Adipocyte (in vitro differentiated cells): Measurements from ENCODE around the gene RARB.

Experiments
- DNase-seq: peaks from one replicate; pipeline ENCODE4 v3.0.0-alpha.2; 2015; ENCODE audit warnings: low read depth
- H3K27me3 ChIP-seq: replicated peaks from 2 replicates; pipeline ENCODE4 v1.7.0; 2013; ENCODE audit warnings: mild to moderate bottlenecking, low read length, moderate library complexity; ENCODE audit not compliant: control insufficient read depth, insufficient read depth
- H3K36me3 ChIP-seq: 2 replicates; pipeline ENCODE4 v1.7.0; 2013; ENCODE audit warnings: low read length, mild to moderate bottlenecking, moderate library complexity; ENCODE audit not compliant: control insufficient read depth, insufficient read depth, severe bottlenecking
- H3K4me1 ChIP-seq: 2 replicates; pipeline ENCODE4 v1.7.0; 2013; ENCODE audit warnings: mild to moderate bottlenecking, low read length, moderate library complexity; ENCODE audit not compliant: control insufficient read depth, insufficient read depth
- H3K4me3 ChIP-seq: 2 replicates; pipeline ENCODE4 v1.7.0; 2013; ENCODE audit warnings: mild to moderate bottlenecking, low read length, moderate library complexity
- H3K9ac ChIP-seq: 2 replicates; pipeline ENCODE4 v1.7.0; 2013; ENCODE audit warnings: mild to moderate bottlenecking, low read length, moderate library complexity
- H3K9me3 ChIP-seq: 2 replicates; pipeline ENCODE4 v1.7.0; 2013; ENCODE audit warnings: mild to moderate bottlenecking, low read length, moderate library complexity; ENCODE audit not compliant: control insufficient read depth

Gene RARB

GRCh38 chr3:25536521-25537391 is 108.7 kb downstream of the RARB start:
- Histone ChIP-seq H3K4me1 (no peaks in the 10 kb centered on the region), H3K9ac (no peak overlapping the region), H3K36me3 (no peaks in the 10 kb centered on the region), H3K4me3 (no peak overlapping the region), H3K27me3 (peaks cover 12% of the 10 kb centered on the region), H3K9me3 (peaks cover 13% of the 10 kb centered on the region)
- DNase-seq: no peak

DNA sequence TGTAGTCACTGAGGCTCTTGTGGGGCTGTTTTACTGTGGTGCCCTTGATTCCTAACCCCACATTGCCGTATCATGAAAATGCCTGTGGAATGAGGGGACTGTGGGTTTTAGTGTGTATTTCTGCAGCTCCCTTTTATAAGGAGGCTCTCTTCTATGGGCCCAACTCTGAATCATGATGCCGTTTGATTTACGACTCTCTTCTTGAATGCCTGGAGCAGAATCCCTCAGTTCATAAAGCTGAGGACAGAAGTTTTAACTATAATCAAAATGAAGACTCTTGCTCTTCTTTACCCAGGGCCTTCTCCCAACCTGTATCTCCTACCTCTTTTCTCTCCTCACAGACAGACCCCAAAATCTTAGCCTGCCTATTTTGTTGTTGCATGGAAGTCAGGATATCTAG is 109.5 kb downstream of the RARB start:
- Histone ChIP-seq H3K9ac (no peak overlapping the region), H3K36me3 (no peaks in the 10 kb centered on the region), H3K4me1 (no peaks in the 10 kb centered on the region), H3K9me3 (peaks cover 8% of the 10 kb centered on the region), H3K27me3 (peaks cover 12% of the 10 kb centered on the region), H3K4me3 (no peak overlapping the region)
- DNase-seq: no peak

DNA sequence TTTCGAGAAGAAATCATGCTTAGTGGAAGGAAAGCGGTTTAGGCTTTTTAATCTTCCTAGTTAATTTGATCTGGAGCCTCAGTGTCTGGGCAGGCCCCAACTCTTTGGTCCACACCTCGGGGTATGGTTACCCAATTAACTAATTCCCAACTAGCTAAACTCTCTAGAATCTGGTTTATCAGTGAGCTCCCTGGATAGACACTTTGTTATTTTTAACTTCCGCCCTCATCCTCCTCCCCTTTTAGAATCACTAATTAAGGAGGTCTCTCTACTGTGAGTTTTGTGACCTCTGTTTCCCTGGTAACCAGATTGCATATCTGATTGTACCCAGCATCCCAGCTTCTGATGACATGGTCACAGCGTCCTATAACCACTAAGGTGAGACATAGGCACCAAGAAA is 112.2 kb downstream of the RARB start:
- Histone ChIP-seq H3K9me3 (peaks cover 3% of the 10 kb centered on the region), H3K36me3 (no peaks in the 10 kb centered on the region)

DNA sequence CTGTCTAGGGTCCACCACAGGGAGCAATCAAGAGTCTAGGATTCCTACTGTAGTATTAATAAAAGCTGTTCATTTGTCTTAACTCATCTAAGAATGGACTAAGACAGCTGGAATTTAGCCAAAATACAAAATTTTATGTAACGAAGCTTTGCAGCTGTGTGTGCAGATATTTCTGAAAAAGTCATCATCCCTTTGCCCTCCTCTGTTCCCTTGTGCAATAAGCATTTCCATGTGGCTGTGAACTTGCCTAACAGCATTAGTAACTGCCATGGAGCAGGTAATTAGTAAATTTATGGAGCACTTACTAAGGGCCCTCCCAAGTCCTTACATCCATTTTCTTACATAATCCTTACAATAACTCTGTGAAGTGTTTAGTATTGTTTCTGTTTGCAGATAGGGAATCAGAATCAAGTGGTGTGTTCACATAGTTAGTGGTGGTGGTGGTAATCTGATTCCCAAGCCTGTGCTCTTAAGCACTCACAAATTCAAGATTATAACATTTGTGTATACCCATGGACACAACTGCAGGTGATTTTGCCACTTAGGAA is 114.5 kb downstream of the RARB start:
- Histone ChIP-seq H3K4me1 (peaks cover 7% of the 10 kb centered on the region), H3K4me3 (no peak overlapping the region)

More for the DNA sequence above, 112.2 kb downstream of the RARB start:
- Histone ChIP-seq H3K9ac (no peak overlapping the region), H3K4me1 (peaks cover 7% of the 10 kb centered on the region), H3K27me3 (peaks cover 12% of the 10 kb centered on the region), H3K4me3 (no peak overlapping the region)
- no peak for DNase-seq

GRCh38 chr3:25547103-25547502 is 119.0 kb downstream of the RARB start:
- H3K9me3 ChIP-seq: no peaks in the 10 kb centered on the region
- no peaks in the 10 kb centered on the region for H3K36me3 ChIP-seq
- peaks cover 27% of the 10 kb centered on the region for H3K27me3 ChIP-seq
- peaks cover 13% of the 10 kb centered on the region for H3K4me1 ChIP-seq
- no peak for DNase-seq
- no peak overlapping the region for H3K9ac ChIP-seq
- H3K4me3 ChIP-seq: no peak overlapping the region

More for the DNA sequence above, 114.5 kb downstream of the RARB start:
- peaks cover 18% of the 10 kb centered on the region for H3K27me3 ChIP-seq
- H3K36me3 ChIP-seq: no peaks in the 10 kb centered on the region
- H3K9me3 ChIP-seq: peaks cover 3% of the 10 kb centered on the region
- H3K9ac ChIP-seq: no peak overlapping the region
- DNase-seq: peak; percentile 16

- H3K27me3 ChIP-seq: peaks cover 27% of the 10 kb centered on the region
- H3K36me3 ChIP-seq: no peaks in the 10 kb centered on the region
- H3K4me1 ChIP-seq: peaks cover 8% of the 10 kb centered on the region
- H3K4me3 ChIP-seq: no peak overlapping the region
- H3K9me3 ChIP-seq: no peaks in the 10 kb centered on the region
- no peak for DNase-seq
- H3K9ac ChIP-seq: no peak overlapping the region
Measured at GRCh38 chr3:25547943-25548674, 120.0 kb downstream of the RARB start.

- peaks cover 27% of the 10 kb centered on the region for H3K27me3 ChIP-seq
- H3K4me1 ChIP-seq: peaks cover 7% of the 10 kb centered on the region
- H3K36me3 ChIP-seq: no peaks in the 10 kb centered on the region
- H3K9ac ChIP-seq: no peak overlapping the region
- no peak for DNase-seq
- H3K4me3 ChIP-seq: no peak overlapping the region
- H3K9me3 ChIP-seq: no peaks in the 10 kb centered on the region
Measured at GRCh38 chr3:25548836-25549235, 120.8 kb downstream of the RARB start.

- Histone ChIP-seq H3K36me3 (no peaks in the 10 kb centered on the region), H3K9ac (no peak overlapping the region), H3K9me3 (no peaks in the 10 kb centered on the region), H3K27me3 (peaks cover 19% of the 10 kb centered on the region), H3K4me1 (peaks cover 25% of the 10 kb centered on the region), H3K4me3 (no peak overlapping the region)
- no peak for DNase-seq
Measured at GRCh38 chr3:25552251-25552650, 124.2 kb downstream of the RARB start.

DNA sequence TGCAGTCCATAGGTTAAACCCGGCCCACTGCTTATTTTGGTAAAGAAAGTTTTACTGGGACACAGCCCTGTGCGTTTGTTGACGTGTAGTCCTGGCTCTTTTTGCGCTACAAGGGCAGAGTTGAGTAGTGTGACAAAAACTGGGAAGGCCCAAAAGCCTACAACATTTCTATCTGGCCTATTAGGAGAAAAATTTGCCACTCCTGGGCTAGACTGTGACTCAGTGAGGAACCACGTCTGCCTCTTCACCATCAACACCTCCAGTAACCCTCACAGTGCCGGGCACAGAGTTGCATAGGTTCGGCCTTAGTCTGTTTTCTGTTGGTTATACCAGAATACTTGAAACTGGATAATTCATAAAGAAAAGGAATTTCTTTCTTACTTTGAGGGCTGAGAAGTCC is 126.3 kb downstream of the RARB start:
- no peak for DNase-seq
- H3K4me3 ChIP-seq: no peak overlapping the region
- H3K9ac ChIP-seq: no peak overlapping the region
- H3K36me3 ChIP-seq: no peaks in the 10 kb centered on the region
- H3K4me1 ChIP-seq: peaks cover 35% of the 10 kb centered on the region
- peaks cover 15% of the 10 kb centered on the region for H3K27me3 ChIP-seq
- H3K9me3 ChIP-seq: no peaks in the 10 kb centered on the region

DNA sequence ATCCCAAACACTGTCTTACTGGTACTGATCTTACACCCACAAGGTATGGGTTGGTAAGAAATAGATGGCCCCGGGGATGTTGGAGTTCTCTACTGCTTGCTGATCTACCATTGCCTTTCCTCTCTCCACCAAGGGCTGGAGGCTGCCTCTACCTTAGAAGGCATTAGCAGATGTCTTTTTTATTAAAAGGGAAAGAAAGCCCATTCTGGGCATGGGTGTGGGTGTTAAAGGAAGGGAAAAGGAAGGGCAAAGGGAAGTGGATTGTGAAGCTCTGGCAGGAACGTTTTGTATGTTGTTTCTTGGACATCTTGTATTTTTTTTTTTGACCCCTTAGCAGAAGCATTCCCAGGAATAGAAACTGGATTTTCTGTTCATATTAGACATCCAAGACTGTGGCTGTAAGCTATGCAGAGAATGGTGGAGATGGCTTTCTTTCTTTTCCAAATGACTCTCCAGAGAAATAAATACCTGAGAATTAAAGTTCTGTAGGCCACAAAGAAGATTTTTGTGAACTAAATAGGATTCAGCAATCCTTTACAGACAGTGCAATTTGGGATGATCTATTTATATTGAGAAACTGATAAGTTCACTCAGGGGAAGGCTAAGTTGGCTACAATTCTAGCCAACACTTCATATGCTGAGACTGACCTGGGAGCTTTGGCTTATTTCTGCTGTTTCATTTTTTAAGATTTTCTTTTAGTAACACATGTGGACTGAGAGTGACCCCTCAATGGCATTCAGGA is 127.8 kb downstream of the RARB start:
- Histone ChIP-seq H3K36me3 (no peaks in the 10 kb centered on the region), H3K4me3 (no peak overlapping the region), H3K9ac (no peak overlapping the region), H3K4me1 (peaks cover 35% of the 10 kb centered on the region), H3K27me3 (peaks cover 14% of the 10 kb centered on the region), H3K9me3 (no peaks in the 10 kb centered on the region)
- DNase-seq: no peak

- Histone ChIP-seq H3K4me3 (no peak overlapping the region), H3K36me3 (no peaks in the 10 kb centered on the region), H3K27me3 (peaks cover 9% of the 10 kb centered on the region), H3K9ac (no peak overlapping the region), H3K9me3 (no peaks in the 10 kb centered on the region), H3K4me1 (peaks cover 35% of the 10 kb centered on the region)
- peak; percentile 19 for DNase-seq
Measured at GRCh38 chr3:25556447-25556846, 128.4 kb downstream of the RARB start.
